MM.1S (cell line): ENCODE results near the gene FBXW12.
"Not testable (repeated sequence)": the region's sequence is repeated elsewhere in the genome, so short reads cannot be mapped to it uniquely, and the experiment has no call there.

Experiments
- DNase-seq: peaks from one replicate; pipeline ENCODE4 v3.0.0-alpha.2; 2015
- H2AFZ ChIP-seq: fragments of 300-600 bp; sonication (generic); 2 replicates; pipeline ENCODE4 v1.6.0; 2016; ENCODE audit warnings: antibody characterized with exemption, low read length
- H3F3A ChIP-seq: fragments of 300-600 bp; sonication (generic); 2 replicates; pipeline ENCODE4 v1.6.1; 2016; ENCODE audit warnings: mild to moderate bottlenecking, antibody characterized with exemption, low read length, moderate library complexity, mixed read lengths; ENCODE audit not compliant: insufficient read depth
- H3K27ac ChIP-seq: fragments of 300-600 bp; sonication (generic); 2 replicates; pipeline ENCODE4 v1.5.1; 2016; ENCODE audit warnings: mild to moderate bottlenecking, low read length
- H3K27me3 ChIP-seq: fragments of 300-600 bp; sonication (generic); replicated peaks from 2 replicates; pipeline ENCODE4 v1.6.0; 2016; ENCODE audit warnings: low read length; ENCODE audit not compliant: insufficient read depth
- H3K36me3 ChIP-seq: fragments of 300-600 bp; sonication (generic); replicated peaks from 2 replicates; pipeline ENCODE4 v1.6.1; 2016; ENCODE audit warnings: mild to moderate bottlenecking, low read length, mixed read lengths; ENCODE audit not compliant: insufficient read depth
- H3K4me1 ChIP-seq: fragments of 300-600 bp; sonication (generic); 2 replicates; pipeline ENCODE4 v1.6.1; 2016; ENCODE audit warnings: low read length, mixed read lengths
- H3K4me2 ChIP-seq: fragments of 300-600 bp; sonication (generic); 2 replicates; pipeline ENCODE4 v1.6.0; 2016; ENCODE audit warnings: low read depth, low read length
- H3K4me3 ChIP-seq: fragments of 300-600 bp; sonication (generic); 2 replicates; pipeline ENCODE4 v1.5.1; 2016; ENCODE audit warnings: low read length, mixed read lengths
- H3K79me2 ChIP-seq: fragments of 300-600 bp; sonication (generic); 2 replicates; pipeline ENCODE4 v1.6.1; 2016; ENCODE audit warnings: mixed run types, low read length, mixed read lengths
- H3K9ac ChIP-seq: fragments of 300-600 bp; sonication (generic); 2 replicates; pipeline ENCODE4 v1.6.1; 2016; ENCODE audit warnings: low read length, mixed read lengths
- H3K9me2 ChIP-seq: fragments of 300-600 bp; sonication (generic); replicated peaks from 2 replicates; pipeline ENCODE4 v1.6.1; 2016; ENCODE audit warnings: mild to moderate bottlenecking, low read length, mixed read lengths; ENCODE audit not compliant: insufficient read depth
- H3K9me3 ChIP-seq: fragments of 300-600 bp; sonication (generic); replicated peaks from 2 replicates; pipeline ENCODE4 v1.6.1; 2016; ENCODE audit warnings: mild to moderate bottlenecking, low read length, mixed read lengths; ENCODE audit not compliant: insufficient read depth
- H4K20me1 ChIP-seq: fragments of 300-600 bp; sonication (generic); 2 replicates; pipeline ENCODE4 v1.6.1; 2016; ENCODE audit warnings: mild to moderate bottlenecking, low read length, moderate library complexity, mixed read lengths; ENCODE audit not compliant: insufficient read depth
- CTCF ChIP-seq: fragments of 300-600 bp; sonication (generic); IDR thresholded peaks from 2 replicates; pipeline ENCODE4 v1.5.1; 2016; ENCODE audit warnings: antibody characterized with exemption, low read length, mixed read lengths
- EZH2 ChIP-seq: fragments of 300-600 bp; sonication (generic); optimal IDR thresholded peaks from 2 replicates; pipeline ENCODE3; 2017; ENCODE audit warnings: low read depth, mild to moderate bottlenecking, antibody characterized with exemption, low read length, mixed read lengths
- EZH2phosphoT487 ChIP-seq: fragments of 300-600 bp; sonication (generic); IDR thresholded peaks from 2 replicates; pipeline ENCODE4 v1.6.1; 2018; ENCODE audit warnings: antibody characterized with exemption, low read length

Gene FBXW12

GRCh38 chr3:48371651-48372376 is at the start of gene FBXW12:
Gene FBXW12 (plus strand): TSS chr3:48372219. CDS start chr3:48372768, 549 bp downstream.
- DNase-seq = no peak
- no peaks in the 10 kb centered on the region for H3K9me3 ChIP-seq
- H3K4me1 ChIP-seq = peaks cover 6% of the 10 kb centered on the region; the same call in 1 of the 2 replicates
- no peaks in the 10 kb centered on the region for H3K27me3 ChIP-seq
- peak within 1 kb of the TSS; percentile 13; the same call in 1 of the 2 replicates for H3K4me3 ChIP-seq
- H3K9me2 ChIP-seq = no peaks in the 10 kb centered on the region
- 0 out of 2 replicates have a peak, but pooled peaks cover 4% of the 10 kb centered on the region for H3F3A ChIP-seq
- no peak within 1 kb of the TSS; the same call in 1 of the 2 replicates for H3K27ac ChIP-seq
- TF ChIP-seq EZH2phosphoT487 = no peak
- TF ChIP-seq CTCF = no peak
- TF ChIP-seq EZH2 = no peak
- H2AFZ ChIP-seq = peak within 1 kb of the TSS; percentile 51
- peak within 1 kb of the TSS; percentile 46 for H3K4me2 ChIP-seq
- H3K79me2 ChIP-seq = no peaks in the 10 kb centered on the region
- no peak within 1 kb of the TSS for H3K9ac ChIP-seq
- H3K36me3 ChIP-seq = no peaks in the 10 kb centered on the region
- H4K20me1 ChIP-seq = no peaks in the 10 kb centered on the region

- not testable (repeated sequence) for H3F3A ChIP-seq, H3K4me2 ChIP-seq, H4K20me1 ChIP-seq, H3K27me3 ChIP-seq, H2AFZ ChIP-seq, H3K9ac ChIP-seq, DNase-seq, H3K9me2 ChIP-seq, H3K27ac ChIP-seq, H3K36me3 ChIP-seq, H3K4me1 ChIP-seq, H3K79me2 ChIP-seq, H3K4me3 ChIP-seq, H3K9me3 ChIP-seq
Observed at GRCh38 chr3:48331706-48332435, 40.1 kb upstream of the FBXW12 start.

GRCh38 chr3:48333346-48334245 is 38.4 kb upstream of the FBXW12 start, which contains the start of gene SPINK8:
Gene SPINK8 (minus strand): TSS chr3:48333661. CDS start chr3:48328341, 5,320 bp downstream.
- H3K9me2 ChIP-seq, H3K36me3 ChIP-seq, H3K79me2 ChIP-seq, H2AFZ ChIP-seq, DNase-seq, H3K27ac ChIP-seq, H3K9ac ChIP-seq, H3K4me3 ChIP-seq, H3F3A ChIP-seq, H3K9me3 ChIP-seq, H3K4me2 ChIP-seq, H3K27me3 ChIP-seq, H3K4me1 ChIP-seq, H4K20me1 ChIP-seq: not testable (repeated sequence)

GRCh38 chr3:48334605-48335004 is 37.4 kb upstream of the FBXW12 start:
- DNase-seq = no peak
- no peak overlapping the region for H3K4me3 ChIP-seq
- H3K4me1 ChIP-seq = no peaks in the 10 kb centered on the region
- H4K20me1 ChIP-seq = no peaks in the 10 kb centered on the region
- H2AFZ ChIP-seq = no peak overlapping the region
- no peaks in the 10 kb centered on the region for H3F3A ChIP-seq
- TF ChIP-seq EZH2phosphoT487 = no peak
- TF ChIP-seq EZH2 = no peak
- TF ChIP-seq CTCF = no peak
- H3K27ac ChIP-seq = no peak overlapping the region
- no peak overlapping the region for H3K9ac ChIP-seq
- H3K9me3 ChIP-seq = no peaks in the 10 kb centered on the region
- no peak overlapping the region for H3K4me2 ChIP-seq
- H3K27me3 ChIP-seq = no peaks in the 10 kb centered on the region
- H3K9me2 ChIP-seq = no peaks in the 10 kb centered on the region
- H3K79me2 ChIP-seq = no peaks in the 10 kb centered on the region
- H3K36me3 ChIP-seq = no peaks in the 10 kb centered on the region

GRCh38 chr3:48335286-48335685 is 36.7 kb upstream of the FBXW12 start:
- H3K9me3 ChIP-seq, H3K4me1 ChIP-seq, H3F3A ChIP-seq, H3K27ac ChIP-seq, H2AFZ ChIP-seq, H3K4me3 ChIP-seq, H3K9me2 ChIP-seq, H3K4me2 ChIP-seq, H3K27me3 ChIP-seq, H4K20me1 ChIP-seq, H3K79me2 ChIP-seq, H3K9ac ChIP-seq, DNase-seq, H3K36me3 ChIP-seq: not testable (repeated sequence)
